Neural progenitor cell (in vitro differentiated cells): ENCODE results near the gene CWC22. TPM values are rescaled to one million over a fixed set of nuclear protein-coding genes. Genes with fewer than 3 reads are reported as not detected.

Source experiments
- DNase-seq: peaks from one replicate; pipeline ENCODE4 v3.0.0-alpha.2; 2016; ENCODE audit warnings: low spot score
- H2AFZ ChIP-seq: fragments of 200-600 bp; sonication (generic); replicated peaks from 2 replicates; pipeline ENCODE4 v1.6.1; 2016; ENCODE audit warnings: antibody characterized with exemption
- H3F3A ChIP-seq: fragments of 200-600 bp; sonication (generic); 2 replicates; pipeline ENCODE4 v1.6.1; 2016; ENCODE audit warnings: antibody characterized with exemption, low read depth
- H3K27ac ChIP-seq: fragments of 200-600 bp; sonication (generic); 2 replicates; pipeline ENCODE4 v1.5.1; 2016; ENCODE audit warnings: mild to moderate bottlenecking
- H3K27me3 ChIP-seq: fragments of 200-600 bp; sonication (generic); 2 replicates; pipeline ENCODE4 v1.6.1; 2016; ENCODE audit warnings: mild to moderate bottlenecking, moderate library complexity
- H3K36me3 ChIP-seq: fragments of 200-600 bp; sonication (generic); 2 replicates; pipeline ENCODE4 v1.5.1; 2016
- H3K4me1 ChIP-seq: fragments of 200-600 bp; sonication (generic); 2 replicates; pipeline ENCODE4 v1.6.1; 2016; ENCODE audit warnings: mixed run types
- H3K4me2 ChIP-seq: fragments of 200-600 bp; sonication (generic); 2 replicates; pipeline ENCODE4 v1.6.1; 2016
- H3K4me3 ChIP-seq: fragments of 200-600 bp; sonication (generic); 2 replicates; pipeline ENCODE4 v1.5.1; 2016
- H3K79me2 ChIP-seq: fragments of 200-600 bp; sonication (generic); 2 replicates; pipeline ENCODE4 v1.6.1; 2016; ENCODE audit warnings: low read depth
- H3K9ac ChIP-seq: fragments of 200-600 bp; sonication (generic); 2 replicates; pipeline ENCODE4 v1.6.1; 2016
- H3K9me3 ChIP-seq: fragments of 200-600 bp; sonication (generic); 2 replicates; pipeline ENCODE4 v1.5.1; 2016; ENCODE audit warnings: low read depth
- H4K20me1 ChIP-seq: fragments of 200-600 bp; sonication (generic); 2 replicates; pipeline ENCODE4 v1.6.1; 2016; ENCODE audit warnings: low read depth
- H3K27ac Mint-ChIP-seq: 3 replicates; pipeline ENCODE4 v1.8.0; 2021; ENCODE audit warnings: mixed read lengths
- H3K27me3 Mint-ChIP-seq: 2 replicates; pipeline ENCODE4 v1.8.0; 2022; ENCODE audit warnings: low read depth, mild to moderate bottlenecking, inconsistent platforms, moderate library complexity, mixed read lengths; ENCODE audit not compliant: insufficient read depth
- H3K36me3 Mint-ChIP-seq: 3 replicates; pipeline ENCODE4 v1.8.0; 2021; ENCODE audit warnings: mixed read lengths
- H3K4me1 Mint-ChIP-seq: 3 replicates; pipeline ENCODE4 v1.8.0; 2021; ENCODE audit warnings: mixed read lengths
- H3K4me3 Mint-ChIP-seq: 3 replicates; pipeline ENCODE4 v1.8.0; 2021; ENCODE audit warnings: mild to moderate bottlenecking, moderate library complexity, mixed read lengths
- H3K9me3 Mint-ChIP-seq: 3 replicates; pipeline ENCODE4 v1.8.0; 2020; ENCODE audit warnings: mixed read lengths
- EZH2 ChIP-seq: fragments of 200-600 bp; sonication (generic); IDR thresholded peaks from 2 replicates; pipeline ENCODE4 v1.6.1; 2017; ENCODE audit warnings: antibody characterized with exemption, mild to moderate bottlenecking, moderate library complexity
- EZH2phosphoT487 ChIP-seq: fragments of 200-600 bp; sonication (generic); IDR thresholded peaks from 2 replicates; pipeline ENCODE4 v1.6.1; 2017; ENCODE audit warnings: antibody characterized with exemption
- total RNA-seq: library from RNA; depleted of rRNA; stranded (reverse); fragments of >200 nt; gene quantifications from 2 replicates; pipeline ENCODE4 v1.2.3, GENCODE V29; 2015; ENCODE audit warnings: low replicate concordance
- TF ChIP-seq, protein P1 (sequence below): fragments of 200-600 bp; sonication (generic); IDR thresholded peaks from 2 replicates; pipeline ENCODE4 v1.5.1; 2017; ENCODE audit warnings: antibody characterized with exemption, mild to moderate bottlenecking

Gene CWC22
- total RNA-seq, 1 donor from 2014 or later, result 60.2 TPM

GRCh38 chr2:179983250-179983932 lies 23.7 kb downstream of the CWC22 start:
- Histone ChIP-seq H3K9me3 (no peaks in the 10 kb centered on the region), H2AFZ (no peak overlapping the region), H3K4me3 (no peak overlapping the region), H3K27ac (no peak overlapping the region), H3K9ac (no peak overlapping the region), H3K36me3 (peaks cover 58% of the 10 kb centered on the region), H4K20me1 (no peaks in the 10 kb centered on the region), H3K79me2 (peaks cover 5% of the 10 kb centered on the region), H3K4me1 (peaks cover 5% of the 10 kb centered on the region), H3K27me3 (no peaks in the 10 kb centered on the region), H3K4me2 (no peak overlapping the region), H3F3A (no peaks in the 10 kb centered on the region)
- Mint-ChIP-seq H3K4me3 (no peak overlapping the region), H3K36me3 (peaks cover 47% of the 10 kb centered on the region), H3K27me3 (no peaks in the 10 kb centered on the region), H3K4me1 (no peaks in the 10 kb centered on the region), H3K27ac (no peak overlapping the region), H3K9me3 (no peaks in the 10 kb centered on the region)
- DNase-seq, result no peak
- no peak for TF ChIP-seq EZH2phosphoT487
- TF ChIP-seq, protein P1, sequence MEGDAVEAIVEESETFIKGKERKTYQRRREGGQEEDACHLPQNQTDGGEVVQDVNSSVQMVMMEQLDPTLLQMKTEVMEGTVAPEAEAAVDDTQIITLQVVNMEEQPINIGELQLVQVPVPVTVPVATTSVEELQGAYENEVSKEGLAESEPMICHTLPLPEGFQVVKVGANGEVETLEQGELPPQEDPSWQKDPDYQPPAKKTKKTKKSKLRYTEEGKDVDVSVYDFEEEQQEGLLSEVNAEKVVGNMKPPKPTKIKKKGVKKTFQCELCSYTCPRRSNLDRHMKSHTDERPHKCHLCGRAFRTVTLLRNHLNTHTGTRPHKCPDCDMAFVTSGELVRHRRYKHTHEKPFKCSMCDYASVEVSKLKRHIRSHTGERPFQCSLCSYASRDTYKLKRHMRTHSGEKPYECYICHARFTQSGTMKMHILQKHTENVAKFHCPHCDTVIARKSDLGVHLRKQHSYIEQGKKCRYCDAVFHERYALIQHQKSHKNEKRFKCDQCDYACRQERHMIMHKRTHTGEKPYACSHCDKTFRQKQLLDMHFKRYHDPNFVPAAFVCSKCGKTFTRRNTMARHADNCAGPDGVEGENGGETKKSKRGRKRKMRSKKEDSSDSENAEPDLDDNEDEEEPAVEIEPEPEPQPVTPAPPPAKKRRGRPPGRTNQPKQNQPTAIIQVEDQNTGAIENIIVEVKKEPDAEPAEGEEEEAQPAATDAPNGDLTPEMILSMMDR, result no peak
- no peak for TF ChIP-seq EZH2

- no peaks in the 10 kb centered on the region for H4K20me1 ChIP-seq
- Mint-ChIP-seq H3K4me3 (no peak overlapping the region), H3K27ac (no peak overlapping the region), H3K27me3 (no peaks in the 10 kb centered on the region), H3K9me3 (no peaks in the 10 kb centered on the region), H3K4me1 (no peaks in the 10 kb centered on the region), H3K36me3 (peaks cover 58% of the 10 kb centered on the region)
- no peaks in the 10 kb centered on the region for H3K9me3 ChIP-seq
- peaks cover 7% of the 10 kb centered on the region for H3K79me2 ChIP-seq
- H3K9ac ChIP-seq, result no peak overlapping the region
- H3K4me3 ChIP-seq, result no peak overlapping the region
- DNase-seq, result no peak
- H2AFZ ChIP-seq, result no peak overlapping the region
- TF ChIP-seq EZH2, result no peak
- TF ChIP-seq EZH2phosphoT487, result no peak
- TF ChIP-seq, protein P1, result no peak
- H3K27me3 ChIP-seq, result no peaks in the 10 kb centered on the region
- H3F3A ChIP-seq, result no peaks in the 10 kb centered on the region
- no peaks in the 10 kb centered on the region for H3K4me1 ChIP-seq
- no peak overlapping the region for H3K27ac ChIP-seq
- H3K36me3 ChIP-seq, result peaks cover 59% of the 10 kb centered on the region
- H3K4me2 ChIP-seq, result no peak overlapping the region
These were observed 26.0 kb downstream of the CWC22 start for GRCh38 chr2:179981085-179981484.

DNA sequence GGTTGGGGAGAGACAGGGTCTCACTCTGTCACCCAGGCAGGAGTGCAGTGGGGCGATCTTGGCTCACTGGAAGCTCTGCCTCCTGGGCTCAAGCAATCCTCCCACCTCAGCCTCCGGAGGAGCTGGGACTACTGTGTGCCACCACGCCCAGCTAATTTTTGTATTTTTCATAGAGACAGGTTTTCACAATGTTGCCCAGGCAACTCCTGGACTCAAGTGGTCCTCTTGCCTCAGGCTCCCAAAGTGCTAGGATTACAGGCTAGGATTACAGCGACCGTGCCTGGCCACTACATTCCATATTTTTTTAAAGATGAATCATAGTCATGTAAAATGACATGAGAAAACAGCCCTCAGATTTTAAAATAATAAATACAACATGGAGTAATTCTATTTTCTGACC lies 32.3 kb downstream of the CWC22 start:
- Mint-ChIP-seq H3K4me1 (no peaks in the 10 kb centered on the region), H3K9me3 (no peaks in the 10 kb centered on the region), H3K36me3 (peaks cover 45% of the 10 kb centered on the region), H3K27ac (no peak overlapping the region), H3K27me3 (peaks cover 2% of the 10 kb centered on the region), H3K4me3 (no peak overlapping the region)
- H3K4me3 ChIP-seq, result no peak overlapping the region
- no peaks in the 10 kb centered on the region for H3K4me1 ChIP-seq
- no peak overlapping the region for H3K9ac ChIP-seq
- no peak overlapping the region for H3K4me2 ChIP-seq
- no peaks in the 10 kb centered on the region for H3K9me3 ChIP-seq
- TF ChIP-seq, protein P1, result no peak
- no peak for TF ChIP-seq EZH2
- TF ChIP-seq EZH2phosphoT487, result no peak
- H4K20me1 ChIP-seq, result no peaks in the 10 kb centered on the region
- no peak overlapping the region for H3K27ac ChIP-seq
- H2AFZ ChIP-seq, result no peak overlapping the region
- peaks cover 56% of the 10 kb centered on the region for H3K36me3 ChIP-seq
- no peaks in the 10 kb centered on the region for H3K27me3 ChIP-seq
- DNase-seq, result no peak
- peaks cover 7% of the 10 kb centered on the region for H3K79me2 ChIP-seq
- H3F3A ChIP-seq, result peaks cover 3% of the 10 kb centered on the region
